ENCODE measurements around the gene ADH1B.

DNA sequence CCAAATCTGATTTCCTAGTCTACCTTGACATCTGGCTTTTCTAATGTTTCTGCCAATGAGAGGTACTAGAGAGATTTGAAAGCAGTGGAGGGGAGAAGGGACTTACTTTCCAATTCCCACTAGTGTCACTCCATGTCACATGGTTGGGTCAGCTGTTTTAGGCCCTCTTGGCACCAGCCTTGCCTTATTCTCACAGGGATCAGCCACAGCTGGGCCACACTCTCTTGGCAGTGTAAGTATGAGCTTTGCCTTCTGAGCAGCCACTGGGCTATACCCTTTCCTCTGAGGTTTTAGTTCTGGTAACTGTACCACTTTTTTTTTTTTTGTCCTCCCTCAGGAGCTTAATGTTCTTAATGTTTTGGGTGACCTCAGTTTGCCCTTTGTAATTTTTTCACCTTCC lies 41.6 kb upstream of the ADH1B start:
- TF ChIP-seq, protein P1, sequence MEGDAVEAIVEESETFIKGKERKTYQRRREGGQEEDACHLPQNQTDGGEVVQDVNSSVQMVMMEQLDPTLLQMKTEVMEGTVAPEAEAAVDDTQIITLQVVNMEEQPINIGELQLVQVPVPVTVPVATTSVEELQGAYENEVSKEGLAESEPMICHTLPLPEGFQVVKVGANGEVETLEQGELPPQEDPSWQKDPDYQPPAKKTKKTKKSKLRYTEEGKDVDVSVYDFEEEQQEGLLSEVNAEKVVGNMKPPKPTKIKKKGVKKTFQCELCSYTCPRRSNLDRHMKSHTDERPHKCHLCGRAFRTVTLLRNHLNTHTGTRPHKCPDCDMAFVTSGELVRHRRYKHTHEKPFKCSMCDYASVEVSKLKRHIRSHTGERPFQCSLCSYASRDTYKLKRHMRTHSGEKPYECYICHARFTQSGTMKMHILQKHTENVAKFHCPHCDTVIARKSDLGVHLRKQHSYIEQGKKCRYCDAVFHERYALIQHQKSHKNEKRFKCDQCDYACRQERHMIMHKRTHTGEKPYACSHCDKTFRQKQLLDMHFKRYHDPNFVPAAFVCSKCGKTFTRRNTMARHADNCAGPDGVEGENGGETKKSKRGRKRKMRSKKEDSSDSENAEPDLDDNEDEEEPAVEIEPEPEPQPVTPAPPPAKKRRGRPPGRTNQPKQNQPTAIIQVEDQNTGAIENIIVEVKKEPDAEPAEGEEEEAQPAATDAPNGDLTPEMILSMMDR (IDR thresholded peaks at IDR 0.05) = no peak
- no peak for TF ChIP-seq POLR2A (IDR thresholded peaks at IDR 0.05)

Measured in adrenal gland (tissue), 5 donors.